NCI-H510A treated with DMSO at 0.1 percent for 48 hours (cell line): ENCODE data around the gene GJB1.

Experiments used
- DNase-seq: peaks from one replicate; lab custom pipeline; 2025; lab: John Stamatoyannopoulos, UW

GJB1 gene

GRCh38 chrX:71215338-71215912 lies 7.6 kb upstream of the GJB1 start:
- no peak for DNase-seq

DNA sequence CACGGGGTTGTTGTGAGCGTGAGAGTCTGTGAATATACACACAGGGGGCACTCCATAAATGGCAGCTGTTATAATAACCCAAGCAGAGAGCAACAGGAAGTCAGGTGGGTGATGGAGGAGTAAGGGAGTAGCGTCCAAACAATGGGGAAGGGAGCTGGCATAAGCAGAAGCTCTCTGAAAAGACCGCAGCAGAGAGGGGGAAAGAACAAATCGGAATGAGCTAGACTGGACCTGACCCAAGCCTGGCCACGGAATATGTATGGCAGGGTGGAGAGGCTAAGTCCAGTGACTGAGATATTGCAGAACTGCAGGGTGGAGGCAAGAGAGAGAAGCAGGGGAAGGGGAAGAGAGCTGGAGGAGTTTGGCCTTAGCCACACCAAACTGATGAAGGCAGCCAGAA lies 6.5 kb upstream of the GJB1 start:
- DNase-seq: peak; percentile 76

GRCh38 chrX:71217298-71217697 lies 5.7 kb upstream of the GJB1 start:
- no peak for DNase-seq

- DNase-seq: no peak
Measured at GRCh38 chrX:71221145-71221544, 1.9 kb upstream of the GJB1 start.

- DNase-seq: no peak
Measured at GRCh38 chrX:71224098-71224708, 1.2 kb downstream of the GJB1 start.

DNA sequence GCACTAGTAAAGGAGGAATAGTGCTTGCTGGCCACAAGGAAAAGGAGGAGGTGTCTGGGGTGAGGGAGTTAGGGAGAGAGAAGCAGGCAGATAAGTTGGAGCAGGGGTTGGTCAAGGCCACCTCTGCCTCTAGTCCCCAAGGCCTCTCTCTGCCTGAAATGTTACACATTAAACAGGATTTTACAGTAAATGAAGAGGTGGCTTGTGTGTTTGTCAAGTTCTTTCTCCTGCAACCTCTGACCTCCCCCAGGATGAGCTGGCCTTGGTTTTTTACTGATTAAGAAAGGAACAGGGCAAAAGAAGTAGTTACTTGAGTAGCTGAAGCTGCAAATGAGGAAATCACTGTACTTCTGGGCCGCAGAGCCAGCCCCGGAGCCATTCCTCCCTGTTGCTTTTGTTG lies 2.0 kb downstream of the GJB1 start:
- DNase-seq: no peak

- no peak for DNase-seq
Measured at GRCh38 chrX:71225676-71226075, 2.7 kb downstream of the GJB1 start.

- no peak for DNase-seq
Measured at GRCh38 chrX:71227370-71228062, 4.5 kb downstream of the GJB1 start.

DNA sequence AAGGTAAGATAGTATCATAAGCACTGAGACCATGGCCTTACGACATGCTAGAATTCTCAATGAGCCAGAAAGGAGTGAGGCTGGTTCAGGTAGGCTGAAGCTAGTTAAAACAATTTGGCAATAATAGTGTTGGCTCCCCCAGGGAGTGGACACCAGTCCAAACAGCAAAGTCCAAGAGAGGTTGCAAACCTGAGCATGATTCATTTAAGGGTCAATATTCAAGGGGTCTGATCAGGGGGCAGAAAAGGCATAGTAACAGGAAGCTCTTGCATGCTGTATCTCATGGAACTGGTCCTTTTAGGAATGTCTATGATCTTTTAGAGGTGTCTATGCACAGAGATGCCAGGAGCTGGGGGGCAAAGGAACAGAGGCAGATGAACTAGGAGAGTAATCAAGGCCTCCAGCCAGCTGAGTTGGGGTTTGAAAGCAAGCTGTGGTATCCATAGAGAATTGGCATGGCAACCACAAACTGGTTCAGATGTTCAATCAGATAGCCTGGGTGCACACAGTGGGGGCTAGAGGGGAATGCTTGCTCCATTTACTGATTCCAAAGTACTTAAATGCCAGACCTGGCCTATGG lies 5.1 kb downstream of the GJB1 start:
- no peak for DNase-seq

DNA sequence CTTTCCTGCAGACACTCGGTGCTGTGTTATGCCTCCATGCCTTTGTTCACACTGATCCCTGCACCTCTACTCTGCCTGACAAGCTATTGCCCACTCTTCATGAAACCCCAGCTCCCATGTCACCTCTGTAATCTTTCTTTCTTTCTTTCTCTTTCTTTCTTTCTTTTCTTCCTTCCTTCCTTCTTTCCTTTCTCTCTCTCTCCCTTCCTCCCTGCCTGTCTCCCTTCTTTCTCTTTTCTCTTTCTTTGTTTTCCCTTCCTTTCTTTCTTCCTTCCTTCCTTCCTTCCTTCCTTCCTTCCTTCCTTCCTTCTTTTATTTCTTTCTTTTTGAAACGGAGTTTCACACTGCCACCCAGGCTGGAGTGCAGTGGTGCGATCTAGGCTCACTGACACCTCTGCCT lies 12.5 kb downstream of the GJB1 start:
- no peak for DNase-seq

- DNase-seq: no peak
Measured at GRCh38 chrX:71236836-71237235, 13.8 kb downstream of the GJB1 start.

- DNase-seq: no peak
Measured at GRCh38 chrX:71239781-71240180, 16.8 kb downstream of the GJB1 start.

- DNase-seq: no peak
Measured at GRCh38 chrX:71241301-71241700, 18.3 kb downstream of the GJB1 start.

- DNase-seq: no peak
Measured at GRCh38 chrX:71244359-71245128, 21.5 kb downstream of the GJB1 start.

GRCh38 chrX:71245159-71245558 lies 22.1 kb downstream of the GJB1 start:
- DNase-seq: no peak

- no peak for DNase-seq
Measured at GRCh38 chrX:71250841-71251240, 27.8 kb downstream of the GJB1 start.

GRCh38 chrX:71251466-71251973 lies 28.5 kb downstream of the GJB1 start:
- no peak for DNase-seq

- DNase-seq: no peak
Measured at GRCh38 chrX:71252221-71252620, 29.2 kb downstream of the GJB1 start.

GRCh38 chrX:71253253-71254091 lies 30.4 kb downstream of the GJB1 start:
- peak; percentile 14 for DNase-seq

DNA sequence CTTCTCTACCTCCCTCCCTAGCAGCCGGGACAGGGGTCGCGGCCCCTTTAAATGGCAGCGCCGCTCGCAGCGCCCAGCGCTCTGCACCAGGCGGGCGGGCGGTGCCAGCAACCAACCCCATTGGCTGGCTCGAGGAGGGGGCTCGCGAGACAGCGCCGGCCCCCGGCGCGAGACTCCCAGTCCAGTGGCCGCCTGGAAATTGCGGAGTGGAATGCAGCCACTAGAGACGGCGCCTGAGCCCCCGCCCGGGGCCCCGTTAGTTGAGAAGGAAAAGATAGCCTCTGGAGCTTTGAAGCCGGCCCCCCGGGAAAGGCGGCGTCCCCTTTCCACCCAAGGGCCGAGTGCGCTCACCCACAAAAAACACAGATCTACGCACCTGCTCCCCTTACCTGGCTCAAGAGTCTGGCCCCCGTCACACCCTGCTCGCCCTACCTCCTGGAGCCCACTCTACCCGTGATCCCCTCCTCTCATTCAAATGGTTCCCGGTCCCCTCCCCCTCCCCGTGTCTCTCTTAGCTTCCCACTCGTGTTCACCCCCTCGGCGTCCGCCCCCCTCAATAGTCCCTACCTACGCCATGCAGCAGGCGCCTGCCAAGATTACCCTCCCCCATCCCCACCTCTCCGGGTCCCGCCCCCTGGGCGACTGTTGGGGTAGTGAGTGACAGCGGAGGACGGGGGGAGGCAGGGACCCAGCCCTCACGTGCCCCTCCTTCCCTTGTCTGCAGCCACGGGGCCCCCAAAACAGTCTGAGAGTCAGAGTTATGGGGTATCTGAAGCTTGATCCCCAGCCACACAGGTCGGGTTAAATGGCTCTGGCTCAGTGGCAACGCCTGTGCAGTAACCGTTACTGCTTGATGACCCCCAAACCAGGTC lies 31.3 kb downstream of the GJB1 start, which contains the start of gene ZMYM3:
TSS of gene ZMYM3 (minus strand) at position 49 of the 872 bp plus-strand sequence. CDS start 885 bp downstream, outside the sequence.
- DNase-seq: peak; percentile 75
